ENCODE results near the gene C9orf78. TPM values are rescaled to one million over a fixed set of nuclear protein-coding genes. Genes with fewer than 3 reads are reported as not detected.
"Not testable (repeated sequence)": the region's sequence is repeated elsewhere in the genome, so short reads cannot be mapped to it uniquely, and the experiment has no call there.

C9orf78 gene
- total RNA-seq, 1 donor from 2014 or later = 40.2 TPM

GRCh38 chr9:129810116-129810515 lies 25.0 kb downstream of the C9orf78 start:
- no peak for DNase-seq

DNA sequence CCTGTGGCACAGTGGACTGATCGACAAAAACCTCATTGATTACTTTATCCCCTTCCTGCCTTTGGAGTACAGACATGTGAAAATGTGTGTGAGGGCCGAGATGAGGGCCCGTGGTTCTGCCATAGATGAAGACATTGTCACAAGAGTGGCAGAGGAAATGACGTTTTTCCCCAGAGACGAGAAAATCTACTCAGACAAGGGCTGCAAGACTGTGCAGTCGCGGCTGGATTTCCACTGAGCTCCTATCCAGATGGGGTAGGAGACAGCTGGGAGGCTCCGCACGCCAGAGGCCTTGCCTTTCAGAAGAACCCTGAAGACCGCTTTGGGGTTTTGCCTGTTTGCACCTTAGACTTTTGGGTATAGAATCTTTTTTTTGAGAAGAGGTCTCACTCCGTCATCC lies 25.7 kb downstream of the C9orf78 start:
- no peak for DNase-seq

GRCh38 chr9:129806061-129806460 lies 29.0 kb downstream of the C9orf78 start:
- DNase-seq = no peak

DNA sequence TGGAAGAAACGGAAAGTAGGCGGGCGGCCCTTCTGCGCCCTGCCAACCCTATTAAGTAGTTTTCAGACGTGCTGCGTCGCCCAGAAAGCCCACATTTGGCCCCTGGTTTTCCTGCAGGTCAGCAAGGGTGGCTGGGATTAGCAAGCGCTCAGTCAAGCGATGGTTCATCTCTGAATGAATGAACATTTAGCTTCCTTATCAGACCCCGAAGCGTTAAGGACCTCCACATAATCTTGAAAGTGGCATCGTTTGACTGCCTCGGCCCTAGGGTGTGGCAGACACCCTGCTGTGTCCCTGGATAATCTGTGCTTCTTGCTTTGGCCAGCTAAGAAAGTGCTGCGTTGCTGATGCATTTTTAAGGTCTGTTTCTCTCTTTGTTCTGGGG lies 31.4 kb downstream of the C9orf78 start:
- no peak for DNase-seq

- peak; percentile 91 for DNase-seq
Observed at GRCh38 chr9:129802833-129803675, 32.0 kb downstream of the C9orf78 start, which contains the start of gene TOR1B. TOR1B (plus strand) TSS chr9:129803184; CDS start chr9:129803213, 29 bp downstream.

GRCh38 chr9:129801504-129801903 lies 33.6 kb downstream of the C9orf78 start:
- no peak for DNase-seq

- DNase-seq = no peak
Observed at GRCh38 chr9:129798973-129799372, 36.1 kb downstream of the C9orf78 start.

- DNase-seq = not testable (repeated sequence)
Observed at GRCh38 chr9:129796029-129796428, 39.0 kb downstream of the C9orf78 start.

GRCh38 chr9:129794549-129794948 lies 40.5 kb downstream of the C9orf78 start:
- DNase-seq = no peak

GRCh38 chr9:129786481-129786880 lies 48.6 kb downstream of the C9orf78 start:
- DNase-seq = no peak

GRCh38 chr9:129785866-129786265 lies 49.2 kb downstream of the C9orf78 start:
- no peak for DNase-seq

DNA sequence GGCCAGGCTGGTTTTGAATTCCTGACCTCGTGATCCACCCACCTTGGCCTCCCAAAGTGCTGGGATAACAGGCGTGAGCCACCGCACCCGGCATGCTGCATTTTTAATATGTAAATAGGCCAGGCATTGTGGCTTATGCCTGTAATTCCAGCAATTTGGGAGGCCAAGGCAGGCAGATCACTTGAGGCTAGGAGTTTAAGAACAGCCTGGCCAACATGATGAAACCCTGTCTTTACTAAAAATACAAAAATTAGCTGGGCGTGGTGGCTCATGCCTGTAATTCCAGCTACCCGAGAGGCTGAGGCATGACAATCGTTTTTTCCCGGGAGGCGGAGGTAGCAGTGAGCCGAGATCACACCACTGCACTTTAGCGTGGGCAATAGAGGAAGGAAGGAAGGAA lies 50.1 kb downstream of the C9orf78 start:
- not testable (repeated sequence) for DNase-seq

DNA sequence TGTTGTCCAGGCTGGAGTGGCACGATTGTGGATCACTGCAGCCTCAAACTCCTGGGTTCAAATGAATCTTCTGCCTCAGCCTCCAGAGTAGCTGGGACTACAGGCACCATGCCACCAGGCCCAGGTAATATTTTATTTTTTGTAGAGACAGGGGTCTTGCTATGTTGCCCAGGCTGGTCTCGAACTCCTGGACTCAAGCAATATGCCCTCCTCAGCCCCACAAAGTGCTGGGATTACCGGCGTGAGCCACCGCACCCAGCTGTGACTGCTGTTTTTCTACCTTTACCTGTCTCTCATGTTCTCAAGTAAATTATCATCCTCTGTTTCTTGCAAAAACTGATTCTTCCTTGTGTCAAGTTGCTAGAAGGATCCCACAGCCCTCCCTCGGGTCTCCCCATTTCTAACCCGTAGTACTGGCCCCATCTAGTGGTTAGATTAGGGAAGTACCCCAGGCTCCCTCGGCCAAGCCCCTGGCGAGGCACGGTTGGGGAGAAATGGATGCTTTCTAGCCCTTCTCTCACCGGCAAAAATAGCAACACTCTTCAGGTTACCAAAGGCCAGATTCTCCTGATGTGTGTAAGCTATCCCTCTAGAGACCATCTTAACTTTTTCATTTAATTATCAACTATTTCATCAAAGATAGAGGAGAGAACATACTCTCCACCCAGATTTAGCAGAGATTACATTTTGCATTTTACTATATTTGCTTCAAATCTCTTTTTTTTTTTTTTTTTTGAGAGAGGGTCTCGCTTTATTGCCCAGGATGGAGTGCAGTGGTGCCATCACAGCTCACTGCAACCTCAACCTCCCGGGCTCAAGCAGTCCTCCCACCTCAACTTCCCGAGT lies 51.3 kb downstream of the C9orf78 start:
- DNase-seq = peak; percentile 62

- no peak for DNase-seq
Observed at GRCh38 chr9:129781981-129782380, 53.1 kb downstream of the C9orf78 start.

- DNase-seq = no peak
Observed at GRCh38 chr9:129781131-129781530, 53.9 kb downstream of the C9orf78 start.

DNA sequence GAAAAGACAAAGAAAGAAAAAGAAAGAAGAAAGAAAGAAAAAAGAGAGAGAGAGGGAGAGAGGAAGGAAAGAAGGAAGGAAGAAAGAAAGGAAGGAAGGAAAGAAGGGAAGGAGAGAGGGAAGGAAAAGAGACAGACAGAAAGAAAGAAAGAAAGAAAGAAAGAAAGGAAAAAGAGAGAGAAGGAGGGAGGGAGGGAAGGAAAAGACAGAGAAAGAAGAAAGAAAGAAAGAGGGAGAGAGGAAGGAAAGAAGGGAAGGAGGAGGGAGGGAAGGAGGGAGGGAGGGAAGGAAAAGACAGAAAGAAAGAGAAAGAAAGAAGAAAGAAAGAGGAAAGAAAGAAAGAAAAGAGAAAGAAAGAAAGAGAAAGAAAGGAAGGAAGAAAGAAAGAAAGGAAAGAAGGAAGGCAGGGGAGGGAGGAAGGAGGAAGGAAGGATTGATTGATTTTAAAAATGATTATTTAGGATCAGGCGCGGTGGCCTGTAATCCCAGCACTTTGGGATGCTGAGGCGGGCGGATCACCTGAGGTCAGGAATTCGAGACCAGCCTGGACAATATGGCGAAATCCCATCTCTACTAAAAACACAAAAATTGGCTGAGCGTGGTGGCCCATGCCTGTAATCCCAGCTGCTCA lies 55.4 kb downstream of the C9orf78 start:
- DNase-seq = no peak

DNA sequence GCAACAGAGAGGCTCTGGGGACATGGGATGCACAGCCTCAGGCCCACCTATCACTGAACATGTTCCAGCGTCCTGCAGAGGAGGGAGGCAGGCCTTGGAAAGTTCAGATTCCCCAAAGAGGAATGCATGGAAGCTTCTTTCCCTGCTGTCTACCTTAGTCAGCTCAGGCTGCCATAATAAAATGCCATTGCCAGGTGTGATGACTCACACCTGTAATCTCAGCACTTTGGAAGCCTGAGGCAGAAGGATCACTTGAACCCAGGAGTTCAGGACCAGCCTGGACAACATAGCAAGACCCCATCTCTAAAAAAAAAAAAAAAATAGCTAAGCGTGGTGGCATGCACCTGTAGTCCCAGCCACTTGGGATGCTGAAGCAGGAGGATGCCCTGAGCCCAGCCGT lies 56.6 kb downstream of the C9orf78 start:
- DNase-seq = no peak

DNA sequence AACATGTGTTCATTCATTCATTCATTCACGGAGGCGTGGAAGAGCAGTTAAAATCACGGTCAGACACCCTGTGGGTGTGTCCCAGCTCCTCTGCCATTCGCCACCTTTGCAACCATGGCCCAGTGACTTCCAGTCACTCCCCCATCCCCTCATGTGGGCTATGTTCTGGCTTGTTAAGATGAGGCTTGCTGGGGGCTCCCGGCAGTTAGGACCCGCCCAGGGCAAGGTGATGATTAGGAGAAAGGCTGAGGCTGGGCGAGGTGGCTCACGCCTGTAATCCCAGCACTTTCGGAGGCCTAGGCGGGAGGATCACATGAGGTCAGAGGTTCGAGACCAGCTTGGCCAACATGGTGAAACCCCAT lies 57.3 kb downstream of the C9orf78 start:
- DNase-seq = no peak

Data from occipital lobe (tissue), 2 donors.